Neural progenitor cell (in vitro differentiated cells): Measurements from ENCODE around the gene LEKR1.

ENCODE experiments used
- CTCF ChIP-seq: fragments of 200-600 bp; sonication (generic); IDR thresholded peaks from 2 replicates; pipeline ENCODE4 v1.5.1; 2017; ENCODE audit warnings: antibody characterized with exemption, mild to moderate bottlenecking
- EZH2 ChIP-seq: fragments of 200-600 bp; sonication (generic); IDR thresholded peaks from 2 replicates; pipeline ENCODE4 v1.6.1; 2017; ENCODE audit warnings: antibody characterized with exemption, mild to moderate bottlenecking, moderate library complexity
- EZH2phosphoT487 ChIP-seq: fragments of 200-600 bp; sonication (generic); IDR thresholded peaks from 2 replicates; pipeline ENCODE4 v1.6.1; 2017; ENCODE audit warnings: antibody characterized with exemption

- no peak for TF ChIP-seq EZH2
- no peak for TF ChIP-seq CTCF
- no peak for TF ChIP-seq EZH2phosphoT487
Observed at GRCh38 chr3:156973954-156974353, 147.8 kb downstream of the LEKR1 start.
